ENCODE data around the gene ZNF436.

GRCh38 chr1:23370709-23371584, 1.3 kb upstream of the ZNF436 start:
- TF ChIP-seq CTCF (IDR thresholded peaks at IDR 0.05) (no peak), POLR2A (IDR thresholded peaks at IDR 0.05) (no peak)

Measured in Peyer's patch (tissue), 4 donors.